K562 (cell line): Measurements from ENCODE around the gene EYA4. TPM values are rescaled to one million over a fixed set of nuclear protein-coding genes. Genes with fewer than 3 reads are reported as not detected.

Source experiments
- ATAC-seq: fragments of 200-7000 bp; cut with Tn5 transposase; 3 replicates; pipeline ENCODE4 v1.9.1; 2020; ENCODE audit warnings: moderate library complexity
- BruUV-seq: library from RNA; stranded (reverse); fragments of 400-500 nt; replicated peaks from 2 replicates; lab custom pipeline; 2021; lab: Mats Ljungman, UMichigan
- CTCF ChIA-PET: fragments of 300-600 bp; formaldehyde crosslinking; extraction: SDS; loops from one replicate; lab custom pipeline; 2021; ENCODE audit warnings: low intra/inter-chr PET ratio; lab: Yijun Ruan, JAX
- POLR2A ChIA-PET: fragments of 300-600, 350-650 bp; sonication (Branson Sonifier 250); formaldehyde crosslinking; extraction: SDS; loops from one replicate; lab custom pipeline; 2021; ENCODE audit warnings: antibody characterized with exemption, inconsistent platforms; lab: Yijun Ruan, JAX
- DNase-seq, 4 experiments: peaks; one replicate each; pipeline versions ENCODE4 v3.0.0 to v3.0.0-alpha.2; 2011 to 2018; ENCODE audit warnings: low spot score in 3 of 4, mixed read lengths in 3 of 4; ENCODE audit errors: extremely low read depth in 1 of 4
- FAIRE-seq: peaks from 2 replicates; lab custom pipeline; 2011; peaks lifted over from hg19 to GRCh38; lab: Jason Lieb, UNC
- H2AFZ ChIP-seq: 2 replicates; pipeline ENCODE4 v1.6.0; 2011; ENCODE audit warnings: low read depth, low read length, control low read depth, inconsistent platforms
- H3K27ac ChIP-seq: fragments of 200-600 bp; 3 replicates; pipeline ENCODE4 v1.8.0; 2011; ENCODE audit warnings: low read depth, mild to moderate bottlenecking, control low read depth, inconsistent platforms, low read length, moderate library complexity, mixed read lengths; ENCODE audit errors: extremely low read depth
- H3K27me3 ChIP-seq, 2 experiments: fragments of 300-600 bp in 1 of 2; 2 replicates in 1 of 2; 3 replicates in 1 of 2; pipeline versions ENCODE4 v1.6.0 to v1.8.0; 2011; ENCODE audit warnings: inconsistent platforms in 2 of 2, low read length in 2 of 2, mild to moderate bottlenecking in 1 of 2, mixed read lengths in 1 of 2, moderate library complexity in 1 of 2; ENCODE audit not compliant: control insufficient read depth in 2 of 2, insufficient read depth in 2 of 2
- H3K36me3 ChIP-seq: fragments of 300-600 bp; 3 replicates; pipeline ENCODE4 v1.8.0; 2011; ENCODE audit warnings: mild to moderate bottlenecking, low read length, inconsistent platforms; ENCODE audit not compliant: control insufficient read depth, insufficient read depth
- H3K4me1 ChIP-seq, 2 experiments: fragments of 200-600 bp in 1 of 2; replicated peaks in 1 of 2; 2 replicates in 1 of 2; 3 replicates in 1 of 2; pipeline versions ENCODE4 v1.5.1 to v1.8.0; 2011; ENCODE audit warnings: inconsistent platforms in 2 of 2, low read length in 2 of 2, mild to moderate bottlenecking in 1 of 2, mixed read lengths in 1 of 2, moderate library complexity in 1 of 2; ENCODE audit not compliant: control insufficient read depth in 2 of 2, insufficient read depth in 2 of 2
- H3K4me2 ChIP-seq: 2 replicates; pipeline ENCODE4 v1.6.1; 2011; ENCODE audit warnings: low read length, control low read depth, inconsistent platforms, mixed read lengths; ENCODE audit not compliant: insufficient read depth
- H3K4me3 ChIP-seq: fragments of 200-600 bp; sonication (generic), shearing (Covaris generic); 2 replicates; pipeline ENCODE4 v1.5.1; 2016; ENCODE audit warnings: control low read depth, inconsistent platforms
- H3K79me2 ChIP-seq: fragments of 200-600 bp; 3 replicates; pipeline ENCODE4 v1.8.0; 2011; ENCODE audit warnings: low read length, inconsistent platforms; ENCODE audit not compliant: control insufficient read depth, insufficient read depth
- H3K9ac ChIP-seq, 2 experiments: 2 replicates each; pipeline versions ENCODE4 v1.6.0 to v1.6.1; 2011; ENCODE audit warnings: low read depth in 2 of 2, low read length in 2 of 2, control low read depth in 1 of 2, inconsistent platforms in 1 of 2, mild to moderate bottlenecking in 1 of 2, mixed read lengths in 1 of 2; ENCODE audit not compliant: insufficient read depth in 1 of 2
- H3K9me1 ChIP-seq: one replicate; pipeline ENCODE4 v1.6.0; 2011; ENCODE audit warnings: inconsistent platforms, mild to moderate bottlenecking, low read length, moderate library complexity; ENCODE audit not compliant: control insufficient read depth, insufficient read depth
- H3K9me3 ChIP-seq: replicated peaks from 2 replicates; pipeline ENCODE4 v1.5.1; 2011; ENCODE audit warnings: low read depth, low read length, inconsistent platforms; ENCODE audit not compliant: control insufficient read depth, insufficient read depth
- H4K20me1 ChIP-seq: replicated peaks from 2 replicates; pipeline ENCODE4 v1.6.1; 2011; ENCODE audit warnings: low read length, inconsistent platforms, mixed read lengths; ENCODE audit not compliant: control insufficient read depth, insufficient read depth
- CHD4 ChIP-seq: fragments of 200-600 bp; sonication (generic); IDR thresholded peaks from 3 replicates; pipeline ENCODE4 v1.6.1; 2012; ENCODE audit warnings: low read depth, mild to moderate bottlenecking, mixed read lengths, low read length, inconsistent platforms; ENCODE audit not compliant: insufficient read depth, insufficient replicate concordance, poor library complexity, severe bottlenecking
- ETV5 ChIP-seq: sonication (generic); formaldehyde crosslinking; IDR thresholded peaks from 2 replicates; pipeline ENCODE4 v1.4.0; 2020; ENCODE audit warnings: low read depth, mild to moderate bottlenecking, missing genetic modification reagents
- EZH2 ChIP-seq: IDR thresholded peaks from 2 replicates; pipeline ENCODE4 v1.6.1; 2012; ENCODE audit warnings: low read depth, mild to moderate bottlenecking, inconsistent platforms, low read length, borderline replicate concordance
- HDAC2 ChIP-seq: fragments of 450-650 bp; IDR thresholded peaks from 2 replicates; pipeline ENCODE4 v1.6.1; 2016; ENCODE audit warnings: mild to moderate bottlenecking
- HDAC8 ChIP-seq: fragments of 450-650 bp; IDR thresholded peaks from 2 replicates; pipeline ENCODE4 v1.6.1; 2016; ENCODE audit warnings: mild to moderate bottlenecking, missing genetic modification characterization, moderate library complexity, missing compliant biosample characterization
- MAZ ChIP-seq, 2 experiments: fragments of 450-650 bp in 1 of 2; sonication (generic) in 1 of 2; formaldehyde crosslinking; IDR thresholded peaks in 1 of 2; conservative IDR thresholded peaks in 1 of 2; 2 replicates each; pipeline versions ENCODE4 v1.4.0 to v1.5.0; 2020; ENCODE audit warnings: mild to moderate bottlenecking in 1 of 2, missing genetic modification reagents in 1 of 2
- NELFE ChIP-seq: IDR thresholded peaks from 2 replicates; pipeline ENCODE4 v1.6.1; 2011; ENCODE audit warnings: mild to moderate bottlenecking; ENCODE audit not compliant: insufficient read depth, insufficient read length
- RCOR1 ChIP-seq, 2 experiments: IDR thresholded peaks; 2 replicates each; pipeline ENCODE4 v1.6.1; 2012; ENCODE audit warnings: low read depth in 2 of 2, low read length in 2 of 2, borderline replicate concordance in 1 of 2, improper control_type of control experiment in 1 of 2
- SNRNP70 ChIP-seq: fragments of 200-400 bp; formaldehyde crosslinking; optimal IDR thresholded peaks from 2 replicates; pipeline ENCODE3; 2017; ENCODE audit warnings: low read depth, low read length
- SOX6 ChIP-seq: fragments of 450-650 bp; IDR thresholded peaks from 2 replicates; pipeline ENCODE4 v1.6.1; 2014; ENCODE audit warnings: mild to moderate bottlenecking
- TFE3 ChIP-seq: fragments of 450-650 bp; formaldehyde crosslinking; IDR thresholded peaks from 2 replicates; pipeline ENCODE4 v1.4.0; 2020; ENCODE audit warnings: mild to moderate bottlenecking, mixed read lengths
- ZNF212 ChIP-seq: fragments of 450-650 bp; formaldehyde crosslinking; IDR thresholded peaks from 2 replicates; pipeline ENCODE4 v1.4.0; 2020; ENCODE audit warnings: mild to moderate bottlenecking
- ZNF699 ChIP-seq: fragments of 250-450 bp; sonication (Bioruptor Pico); IDR thresholded peaks from 2 replicates; pipeline ENCODE4 v1.8.0; 2021; ENCODE audit warnings: mild to moderate bottlenecking, moderate library complexity; ENCODE audit not compliant: insufficient replicate concordance
- WGBS: fragments of 100-300 bp; shearing (Covaris generic); methylation state at CpG from one replicate; pipeline ENCODE4 v1.1.6; 2016; ENCODE audit warnings: low coverage, mixed read lengths; ENCODE audit not compliant: insufficient coverage; ENCODE audit errors: missing lambda C conversion rate; 5-methylcytosine and 5-hydroxymethylcytosine counted together
- in situ Hi-C: fragments of 300-500 bp; cut with MboI; formaldehyde crosslinking; loops from 4 replicates; pipeline ENCODE4 v1.15.0; 2018; ENCODE audit warnings: inconsistent platforms, mixed read lengths
- intact Hi-C: fragments of 100-400 bp; cut with micrococcal nuclease; formaldehyde crosslinking; loops from 2 replicates; pipeline ENCODE4 v1.14.2; 2022
- polyA plus RNA-seq, 8 experiments: library from polyadenylated mRNA; depleted of rRNA in 4 of 8; stranded (reverse) in 5 of 8; unstranded in 3 of 8; fragments of >200 nt; fragmentation: Nextera tagmentation in 2 of 8; fragmentation: Illumina TruSeq in 1 of 8; extraction: Ambion mirVana in 2 of 8; extraction: Trizol in 1 of 8; gene quantifications; 2 replicates each; pipeline versions ENCODE4 v1.2.1 to v1.2.3, GENCODE V29; 2011 to 2014; ENCODE audit warnings: inconsistent platforms in 1 of 8, missing spikeins in 1 of 8
- total RNA-seq, 7 experiments: library from RNA; depleted of rRNA in 6 of 7; stranded (reverse); fragments of >200 nt in 6 of 7; fragmentation: Illumina TruSeq in 2 of 7; extraction: Trizol in 2 of 7; gene quantifications; 2 replicates each; pipeline versions ENCODE4 v1.2.1 to v1.2.3, GENCODE V29; 2011 to 2021; ENCODE audit warnings: low replicate concordance in 1 of 7
- TF ChIP-seq, protein P1 (sequence below): fragments of 450-650 bp; IDR thresholded peaks from 2 replicates; pipeline ENCODE4 v1.6.1; 2014; ENCODE audit warnings: low read depth, mild to moderate bottlenecking, moderate library complexity, borderline replicate concordance

Gene EYA4
- total and polyA plus RNA-seq, 9 of the 15 experiments (the other 6 are each of a cell fraction or from before 2014, with no cell fraction given) = 0.03 to 0.04 TPM; not detected in 7

DNA sequence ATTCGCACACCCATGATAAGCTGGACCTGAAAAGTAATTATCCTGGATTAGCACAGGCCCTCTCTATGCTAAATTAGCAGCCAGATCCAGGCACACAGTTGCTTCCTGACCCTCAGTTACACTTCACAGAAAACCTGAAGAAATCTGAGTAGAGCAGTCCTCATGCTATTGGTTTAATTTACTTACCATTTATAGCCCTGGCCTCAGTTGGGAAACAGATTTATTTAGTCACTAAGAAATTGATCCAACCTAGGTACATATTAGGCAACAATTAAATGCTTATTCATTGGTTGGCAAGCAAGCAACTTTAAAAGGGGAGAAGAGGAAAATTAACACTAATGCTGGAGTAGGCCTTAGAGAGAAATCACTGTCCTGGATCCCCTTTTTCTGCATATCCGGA lies 15.6 kb upstream of the EYA4 start:
- intact Hi-C loops (no loop called here), in situ Hi-C loops (no loop called here)
- Histone ChIP-seq H3K4me2 (no peak overlapping the region), H3K79me2 (no peaks in the 10 kb centered on the region), H3K36me3 (no peaks in the 10 kb centered on the region), H3K9me3 (no peaks in the 10 kb centered on the region), H4K20me1 (no peaks in the 10 kb centered on the region), H3K9ac (no peak overlapping the region), H3K4me1 (no peaks in the 10 kb centered on the region), H3K4me3 (no peak overlapping the region), H3K27me3 (no peaks in the 10 kb centered on the region), H2AFZ (no peak overlapping the region), H3K9me1 (no peaks in the 10 kb centered on the region), H3K27ac (no peak overlapping the region)
- no peak for TF ChIP-seq CHD4
- no peak for TF ChIP-seq SNRNP70
- TF ChIP-seq ZNF212 = no peak
- no peak for TF ChIP-seq NELFE
- TF ChIP-seq MAZ (CRISPR knock-in tag; conservative IDR thresholded peaks at IDR 0.05 in 1 of 2, IDR thresholded peaks at IDR 0.05 in 1 of 2) = no peak
- no peak for TF ChIP-seq ZNF699
- TF ChIP-seq HDAC8 (tag) = no peak
- TF ChIP-seq ETV5 (CRISPR knock-in tag) = no peak
- TF ChIP-seq EZH2 = no peak
- TF ChIP-seq SOX6 = no peak
- TF ChIP-seq TFE3 (CRISPR knock-in tag) = no peak
- TF ChIP-seq, protein P1, sequence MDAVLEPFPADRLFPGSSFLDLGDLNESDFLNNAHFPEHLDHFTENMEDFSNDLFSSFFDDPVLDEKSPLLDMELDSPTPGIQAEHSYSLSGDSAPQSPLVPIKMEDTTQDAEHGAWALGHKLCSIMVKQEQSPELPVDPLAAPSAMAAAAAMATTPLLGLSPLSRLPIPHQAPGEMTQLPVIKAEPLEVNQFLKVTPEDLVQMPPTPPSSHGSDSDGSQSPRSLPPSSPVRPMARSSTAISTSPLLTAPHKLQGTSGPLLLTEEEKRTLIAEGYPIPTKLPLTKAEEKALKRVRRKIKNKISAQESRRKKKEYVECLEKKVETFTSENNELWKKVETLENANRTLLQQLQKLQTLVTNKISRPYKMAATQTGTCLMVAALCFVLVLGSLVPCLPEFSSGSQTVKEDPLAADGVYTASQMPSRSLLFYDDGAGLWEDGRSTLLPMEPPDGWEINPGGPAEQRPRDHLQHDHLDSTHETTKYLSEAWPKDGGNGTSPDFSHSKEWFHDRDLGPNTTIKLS = no peak
- no peak for TF ChIP-seq HDAC2
- TF ChIP-seq RCOR1 (IDR thresholded peaks at IDR 0.05; ENCODE audit: borderline replicate concordance in 1 of 2, low read depth in 2 of 2, low read length in 2 of 2) = no peak
- 0% methylated on average over 2 of the region's 2 CpGs for WGBS
- no TSS peak for BruUV-seq
- POLR2A ChIA-PET = no interaction called here
- FAIRE-seq (no peak), ATAC-seq (no peak), DNase-seq (no peak)
- CTCF ChIA-PET = no interaction called here
